PC-3 (cell line): ENCODE data around the gene KLHDC8A. TPM values are rescaled to one million over a fixed set of nuclear protein-coding genes. Genes with fewer than 3 reads are reported as not detected.

Source experiments
- ATAC-seq: fragments of 200-7000 bp; cut with Tn5 transposase; 2 replicates; pipeline ENCODE4 v1.9.1; 2020; ENCODE audit warnings: mild to moderate bottlenecking, moderate library complexity
- BruUV-seq: library from RNA; stranded (reverse); fragments of 400-500 nt; replicated peaks from 2 replicates; lab custom pipeline; 2021; lab: Mats Ljungman, UMichigan
- CTCF ChIA-PET: fragments of 300-600 bp; sonication (Branson Sonifier 250); formaldehyde crosslinking; loops from one replicate; lab custom pipeline; 2022; ENCODE audit warnings: antibody characterized with exemption; lab: Charles Lee
- POLR2A ChIA-PET: fragments of 300-600 bp; sonication (Branson Sonifier 250); formaldehyde crosslinking; loops from one replicate; lab custom pipeline; 2022; ENCODE audit warnings: antibody characterized with exemption; ENCODE audit not compliant: unreplicated experiment; lab: Charles Lee
- DNase-seq: peaks from one replicate; pipeline ENCODE4 v3.0.0-alpha.2; 2015
- H2AFZ ChIP-seq: fragments of 300-600 bp; sonication (generic); 2 replicates; pipeline ENCODE4 v1.6.0; 2016; ENCODE audit warnings: antibody characterized with exemption, low read length
- H3F3A ChIP-seq: fragments of 300-600 bp; sonication (generic); one replicate; pipeline ENCODE4 v1.6.0; 2017; ENCODE audit warnings: antibody characterized with exemption, low read length, control low read depth, mild to moderate bottlenecking; ENCODE audit not compliant: unreplicated experiment
- H3K27ac ChIP-seq: fragments of 300-600 bp; sonication (generic); 2 replicates; pipeline ENCODE4 v1.5.1; 2016; ENCODE audit warnings: mild to moderate bottlenecking, low read length
- H3K27me3 ChIP-seq: fragments of 300-600 bp; sonication (generic); 2 replicates; pipeline ENCODE4 v1.6.1; 2016; ENCODE audit warnings: low read length, mixed read lengths
- H3K36me3 ChIP-seq: fragments of 300-600 bp; sonication (generic); 2 replicates; pipeline ENCODE4 v1.6.1; 2016; ENCODE audit warnings: low read depth, mixed run types, low read length, mixed read lengths
- H3K4me1 ChIP-seq: fragments of 300-600 bp; sonication (generic); 2 replicates; pipeline ENCODE4 v1.5.1; 2016; ENCODE audit warnings: low read length; ENCODE audit not compliant: insufficient read depth
- H3K4me2 ChIP-seq: fragments of 300-600 bp; sonication (generic); 2 replicates; pipeline ENCODE4 v1.6.0; 2016; ENCODE audit warnings: low read length
- H3K4me3 ChIP-seq: fragments of 300-600 bp; sonication (generic); 2 replicates; pipeline ENCODE4 v1.5.1; 2016; ENCODE audit warnings: mild to moderate bottlenecking, low read length, mixed read lengths
- H3K79me2 ChIP-seq: fragments of 300-600 bp; sonication (generic); 2 replicates; pipeline ENCODE4 v1.6.1; 2017; ENCODE audit warnings: low read length, mixed read lengths
- H3K9ac ChIP-seq: fragments of 300-600 bp; sonication (generic); 2 replicates; pipeline ENCODE4 v1.6.0; 2016; ENCODE audit warnings: mild to moderate bottlenecking, low read length
- H3K9me2 ChIP-seq: fragments of 300-600 bp; sonication (generic); replicated peaks from 2 replicates; pipeline ENCODE4 v1.6.1; 2016; ENCODE audit warnings: mixed run types, low read length, mixed read lengths
- H3K9me3 ChIP-seq: fragments of 300-600 bp; sonication (generic); 2 replicates; pipeline ENCODE4 v1.6.1; 2016; ENCODE audit warnings: low read length, mixed read lengths
- H4K20me1 ChIP-seq: fragments of 300-600 bp; sonication (generic); 2 replicates; pipeline ENCODE4 v1.6.1; 2016; ENCODE audit warnings: low read length, mixed read lengths
- CTCF ChIP-seq: fragments of 300-600 bp; sonication (generic); conservative IDR thresholded peaks from 2 replicates; pipeline ENCODE4 v1.5.1; 2017; ENCODE audit warnings: antibody characterized with exemption, low read depth, mild to moderate bottlenecking, low read length
- EZH2 ChIP-seq: fragments of 300-600 bp; sonication (generic); IDR thresholded peaks from one replicate; pipeline ENCODE4 v1.6.1; 2017; ENCODE audit warnings: antibody characterized with exemption, mild to moderate bottlenecking, low read length; ENCODE audit not compliant: unreplicated experiment
- EZH2phosphoT487 ChIP-seq: fragments of 300-600 bp; sonication (generic); IDR thresholded peaks from 2 replicates; pipeline ENCODE4 v1.6.1; 2018; ENCODE audit warnings: mild to moderate bottlenecking, antibody characterized with exemption, low read length, borderline replicate concordance
- intact Hi-C: fragments of 100-400 bp; cut with micrococcal nuclease; formaldehyde crosslinking; loops from 2 replicates; pipeline ENCODE4 v1.9.0; 2023
- total RNA-seq: library from RNA; depleted of rRNA; stranded (reverse); fragments of >200 nt; gene quantifications from 2 replicates; pipeline ENCODE4 v1.2.3, GENCODE V29; 2014

The KLHDC8A gene
- total RNA-seq, 1 experiment from 2014 or later = not detected

DNA sequence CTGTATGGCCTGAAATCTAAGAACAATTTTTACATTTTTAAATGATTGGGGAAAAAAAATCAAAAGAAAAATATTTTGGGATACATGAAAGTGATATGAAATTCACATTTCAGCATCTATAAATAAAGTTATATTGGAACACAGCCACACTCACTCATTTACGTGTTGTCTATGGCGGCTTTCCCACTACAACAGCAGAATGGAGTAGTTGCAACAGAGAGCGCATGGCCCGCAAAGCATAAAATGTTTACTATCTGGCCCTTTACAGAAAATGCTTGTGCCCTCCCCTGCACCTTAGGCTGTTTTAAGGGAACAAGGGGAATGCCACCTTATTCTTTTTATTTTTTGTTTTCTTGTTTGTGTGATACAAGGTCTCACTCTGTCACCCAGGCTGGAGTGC lies 3.5 kb downstream of the KLHDC8A start:
- intact Hi-C loops = no loop called here

GRCh38 chr1:205351984-205352713 lies 4.6 kb downstream of the KLHDC8A start:
- Histone ChIP-seq H2AFZ (peak overlapping the region; percentile 21), H3K36me3 (no peaks in the 10 kb centered on the region), H3K4me1 (peaks cover 18% of the 10 kb centered on the region), H3K9me3 (no peaks in the 10 kb centered on the region), H3K79me2 (no peaks in the 10 kb centered on the region), H3K27ac (no peak overlapping the region), H3F3A (no peaks in the 10 kb centered on the region), H3K9me2 (no peaks in the 10 kb centered on the region), H3K9ac (no peak overlapping the region), H3K4me3 (no peak overlapping the region), H3K27me3 (no peaks in the 10 kb centered on the region), H3K4me2 (no peak overlapping the region), H4K20me1 (no peaks in the 10 kb centered on the region)
- no TSS peak for BruUV-seq
- CTCF ChIA-PET = interaction anchor here (1.0 to 1.3 kb wide), 2 partner anchors 17 to 133 kb away, joined by 4 to 5 read pairs; no protein-coding TSS in a partner anchor
- no peak for TF ChIP-seq EZH2
- 0 out of 2 replicates have a peak, but pooled peaks have one; percentile 14 for TF ChIP-seq CTCF
- peak; percentile 58 for DNase-seq
- peak; percentile 70 for ATAC-seq
- POLR2A ChIA-PET = no interaction called here
- intact Hi-C loops = no loop called here

More for the DNA sequence above, 3.5 kb downstream of the KLHDC8A start:
- CTCF ChIA-PET = interaction anchor here (0.9 to 1.7 kb wide), 4 partner anchors 12 to 132 kb away, joined by 4 to 9 read pairs (median 5); no protein-coding TSS in a partner anchor
- Histone ChIP-seq H2AFZ (no peak overlapping the region), H3F3A (no peaks in the 10 kb centered on the region), H4K20me1 (no peaks in the 10 kb centered on the region), H3K4me3 (no peak overlapping the region), H3K9me2 (no peaks in the 10 kb centered on the region), H3K36me3 (no peaks in the 10 kb centered on the region), H3K27ac (no peak overlapping the region), H3K9ac (no peak overlapping the region), H3K4me2 (no peak overlapping the region), H3K9me3 (no peaks in the 10 kb centered on the region), H3K27me3 (no peaks in the 10 kb centered on the region), H3K79me2 (no peaks in the 10 kb centered on the region), H3K4me1 (peaks cover 18% of the 10 kb centered on the region)
- no TSS peak for BruUV-seq
- DNase-seq (no peak), ATAC-seq (no peak)
- TF ChIP-seq EZH2phosphoT487 (no peak), EZH2 (no peak), CTCF (no peak)
- POLR2A ChIA-PET = no interaction called here

DNA sequence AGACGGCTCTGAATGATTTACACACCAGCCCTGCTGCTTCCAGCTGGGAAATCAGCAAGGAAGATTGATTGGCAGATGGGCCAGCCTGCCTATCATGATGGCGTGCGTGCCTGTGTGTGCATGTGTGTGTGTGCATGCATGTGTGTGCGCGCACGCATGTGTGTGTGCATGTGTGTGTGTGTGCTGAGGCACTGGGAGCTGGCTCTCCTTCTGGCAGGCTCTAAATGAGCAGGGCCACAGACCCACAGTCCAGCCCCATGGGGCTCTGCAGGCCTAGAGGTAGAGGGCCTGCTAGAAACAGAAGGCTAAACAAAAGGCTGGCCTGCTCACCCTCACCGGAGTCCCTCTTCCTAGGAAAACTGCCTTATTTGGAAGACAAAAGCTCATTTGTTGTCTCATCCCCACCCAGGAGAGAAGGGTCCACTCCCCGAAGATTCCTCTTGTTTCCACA lies 6.0 kb downstream of the KLHDC8A start:
- ChIA-PET CTCF (no interaction called here), POLR2A (no interaction called here)
- Histone ChIP-seq H3K9me2 (no peaks in the 10 kb centered on the region), H3K4me2 (no peak overlapping the region), H3K27me3 (no peaks in the 10 kb centered on the region), H3K36me3 (no peaks in the 10 kb centered on the region), H4K20me1 (no peaks in the 10 kb centered on the region), H3K4me1 (peaks cover 18% of the 10 kb centered on the region), H3F3A (no peaks in the 10 kb centered on the region), H3K4me3 (no peak overlapping the region), H3K9ac (no peak overlapping the region), H3K9me3 (no peaks in the 10 kb centered on the region), H3K27ac (no peak overlapping the region), H2AFZ (no peak overlapping the region), H3K79me2 (no peaks in the 10 kb centered on the region)
- no TSS peak for BruUV-seq
- TF ChIP-seq EZH2phosphoT487 (no peak), EZH2 (no peak), CTCF (no peak)
- intact Hi-C loops = no loop called here
- no peak for ATAC-seq
- DNase-seq = no peak
